GM12874 (cell line): ENCODE results near the gene GATB.

ENCODE experiments used
- TF ChIP-seq, protein P1 (sequence below): IDR thresholded peaks from 2 replicates; pipeline ENCODE4 v1.5.1; 2011; ENCODE audit warnings: low read depth, mild to moderate bottlenecking, control low read depth, low read length, moderate library complexity; ENCODE audit not compliant: insufficient read depth

Gene GATB

DNA sequence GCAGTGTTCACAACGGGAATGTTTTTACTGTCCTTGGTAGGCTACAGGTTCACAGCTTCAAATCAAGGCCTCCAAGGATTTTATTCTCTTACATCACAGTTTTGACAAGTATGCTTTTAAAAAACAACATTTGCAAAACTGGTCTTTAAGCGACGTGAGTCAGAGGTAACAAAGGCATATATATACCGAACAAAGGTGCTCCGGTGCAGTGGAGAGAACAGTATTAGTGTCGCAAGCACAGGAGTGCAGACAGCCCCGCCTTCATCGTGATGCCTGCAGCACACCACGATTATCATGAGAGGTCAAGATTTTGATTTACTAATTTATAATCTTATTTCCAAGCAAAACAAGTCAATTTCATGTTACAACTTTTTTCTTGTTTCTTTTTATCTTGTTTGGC is 90.8 kb downstream of the GATB start:
- TF ChIP-seq, protein P1, sequence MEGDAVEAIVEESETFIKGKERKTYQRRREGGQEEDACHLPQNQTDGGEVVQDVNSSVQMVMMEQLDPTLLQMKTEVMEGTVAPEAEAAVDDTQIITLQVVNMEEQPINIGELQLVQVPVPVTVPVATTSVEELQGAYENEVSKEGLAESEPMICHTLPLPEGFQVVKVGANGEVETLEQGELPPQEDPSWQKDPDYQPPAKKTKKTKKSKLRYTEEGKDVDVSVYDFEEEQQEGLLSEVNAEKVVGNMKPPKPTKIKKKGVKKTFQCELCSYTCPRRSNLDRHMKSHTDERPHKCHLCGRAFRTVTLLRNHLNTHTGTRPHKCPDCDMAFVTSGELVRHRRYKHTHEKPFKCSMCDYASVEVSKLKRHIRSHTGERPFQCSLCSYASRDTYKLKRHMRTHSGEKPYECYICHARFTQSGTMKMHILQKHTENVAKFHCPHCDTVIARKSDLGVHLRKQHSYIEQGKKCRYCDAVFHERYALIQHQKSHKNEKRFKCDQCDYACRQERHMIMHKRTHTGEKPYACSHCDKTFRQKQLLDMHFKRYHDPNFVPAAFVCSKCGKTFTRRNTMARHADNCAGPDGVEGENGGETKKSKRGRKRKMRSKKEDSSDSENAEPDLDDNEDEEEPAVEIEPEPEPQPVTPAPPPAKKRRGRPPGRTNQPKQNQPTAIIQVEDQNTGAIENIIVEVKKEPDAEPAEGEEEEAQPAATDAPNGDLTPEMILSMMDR, result no peak

DNA sequence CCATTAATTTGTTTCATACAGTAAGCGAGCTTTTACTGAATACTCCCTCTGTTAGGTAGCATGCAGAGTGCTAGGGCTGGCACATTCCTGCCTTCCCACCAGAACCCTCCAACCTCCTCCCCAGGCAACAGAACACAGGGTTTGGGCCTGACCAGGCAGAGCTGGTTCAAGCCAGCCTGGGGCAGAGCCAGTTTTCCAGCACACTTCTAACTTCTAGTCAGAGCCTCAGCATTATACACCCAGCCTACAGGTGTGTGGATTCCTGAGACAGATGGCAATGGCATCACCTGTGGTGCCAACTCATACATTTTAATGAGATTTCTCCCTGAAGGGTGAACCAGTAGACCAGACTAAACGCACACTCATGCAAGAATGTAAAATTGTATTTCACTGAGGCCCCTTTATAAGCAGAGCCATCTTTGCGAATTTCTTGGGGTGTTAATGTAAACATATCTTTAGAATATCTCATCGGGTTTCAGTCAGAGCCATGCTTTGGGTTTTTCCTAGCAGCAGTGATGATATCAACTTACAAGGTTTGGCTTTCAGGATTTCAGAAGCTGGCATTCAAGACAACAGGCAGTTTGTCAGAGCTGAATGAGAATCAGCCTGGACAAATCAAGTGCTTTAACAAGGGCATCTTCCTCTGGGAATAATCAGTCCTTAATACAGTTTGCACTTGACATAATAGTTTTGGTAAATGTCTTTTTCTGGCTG is 92.0 kb downstream of the GATB start:
- TF ChIP-seq, protein P1, result no peak

DNA sequence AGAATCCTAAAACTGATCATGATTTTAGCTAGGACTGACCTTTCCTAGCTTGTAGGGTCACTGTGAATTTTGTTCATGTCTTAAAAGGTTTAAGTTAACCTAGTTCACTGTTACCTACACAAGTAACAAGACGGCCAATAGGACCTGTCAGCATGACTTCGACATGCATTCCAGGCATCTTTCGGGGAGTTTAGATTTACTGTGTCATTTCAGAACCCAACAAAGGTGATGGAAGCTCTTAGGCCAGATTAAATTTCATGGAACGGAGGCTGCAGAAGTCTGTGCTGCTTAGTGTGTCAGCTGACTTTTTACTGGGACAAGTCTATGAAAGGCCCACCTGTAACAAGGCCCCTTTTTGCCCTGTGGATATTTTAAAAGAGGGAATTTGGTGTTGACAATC is 93.1 kb downstream of the GATB start:
- TF ChIP-seq, protein P1, result no peak

DNA sequence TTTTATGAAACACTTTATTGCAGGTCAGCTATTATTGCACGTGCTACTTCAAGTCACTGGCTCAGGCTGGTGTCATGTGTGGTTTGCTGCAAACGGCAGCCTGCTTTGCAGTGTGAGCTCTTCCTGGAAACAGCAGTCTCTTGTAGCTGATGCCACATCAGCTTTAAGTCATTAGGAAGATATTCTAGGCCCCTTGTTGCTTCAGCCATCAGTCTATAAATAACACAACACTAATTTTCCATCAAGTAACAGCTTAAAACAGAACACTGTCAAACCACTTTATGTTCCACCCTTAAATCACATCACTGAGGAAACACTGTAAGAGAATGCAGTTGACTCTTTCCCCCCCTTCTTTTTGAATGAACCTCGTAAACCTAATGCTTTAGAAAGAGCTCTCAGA is 93.8 kb downstream of the GATB start:
- TF ChIP-seq, protein P1, result no peak

DNA sequence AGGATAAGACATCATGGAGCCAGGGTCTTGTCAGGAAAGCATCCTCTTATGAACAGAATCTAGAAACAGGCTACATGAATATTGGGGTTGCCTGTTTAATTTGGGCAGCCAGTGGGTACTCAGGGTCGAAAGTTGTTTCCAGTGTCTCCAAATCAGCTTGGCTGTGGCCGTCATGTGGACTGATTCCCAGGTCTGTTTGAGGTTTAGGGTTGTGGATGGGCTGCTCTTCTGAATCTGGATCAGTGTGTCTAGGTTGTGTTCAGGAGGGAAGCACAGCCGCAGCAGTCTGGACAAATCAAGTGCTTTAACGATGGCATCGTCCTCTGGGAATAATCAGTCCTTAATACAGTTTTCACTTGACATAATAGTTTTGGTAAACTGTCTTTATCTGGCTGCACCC is 94.3 kb downstream of the GATB start:
- TF ChIP-seq, protein P1, result no peak

DNA sequence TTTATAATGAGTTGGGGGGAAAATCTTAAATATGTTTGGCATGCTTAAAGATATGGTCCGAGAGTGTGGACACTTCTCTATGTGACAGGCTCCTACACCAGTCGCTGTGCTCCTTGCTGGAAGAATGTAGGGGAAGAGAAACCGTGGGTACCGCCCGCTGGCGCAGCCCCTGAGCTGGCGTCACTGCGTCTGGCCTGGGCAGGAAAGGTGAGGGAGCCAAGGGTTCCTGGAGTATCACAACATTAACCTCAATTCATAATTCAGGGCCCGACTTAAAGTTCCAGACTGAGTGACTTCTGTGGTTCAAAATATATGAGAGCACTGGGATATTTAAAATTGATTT is 95.1 kb downstream of the GATB start:
- TF ChIP-seq, protein P1, result no peak

DNA sequence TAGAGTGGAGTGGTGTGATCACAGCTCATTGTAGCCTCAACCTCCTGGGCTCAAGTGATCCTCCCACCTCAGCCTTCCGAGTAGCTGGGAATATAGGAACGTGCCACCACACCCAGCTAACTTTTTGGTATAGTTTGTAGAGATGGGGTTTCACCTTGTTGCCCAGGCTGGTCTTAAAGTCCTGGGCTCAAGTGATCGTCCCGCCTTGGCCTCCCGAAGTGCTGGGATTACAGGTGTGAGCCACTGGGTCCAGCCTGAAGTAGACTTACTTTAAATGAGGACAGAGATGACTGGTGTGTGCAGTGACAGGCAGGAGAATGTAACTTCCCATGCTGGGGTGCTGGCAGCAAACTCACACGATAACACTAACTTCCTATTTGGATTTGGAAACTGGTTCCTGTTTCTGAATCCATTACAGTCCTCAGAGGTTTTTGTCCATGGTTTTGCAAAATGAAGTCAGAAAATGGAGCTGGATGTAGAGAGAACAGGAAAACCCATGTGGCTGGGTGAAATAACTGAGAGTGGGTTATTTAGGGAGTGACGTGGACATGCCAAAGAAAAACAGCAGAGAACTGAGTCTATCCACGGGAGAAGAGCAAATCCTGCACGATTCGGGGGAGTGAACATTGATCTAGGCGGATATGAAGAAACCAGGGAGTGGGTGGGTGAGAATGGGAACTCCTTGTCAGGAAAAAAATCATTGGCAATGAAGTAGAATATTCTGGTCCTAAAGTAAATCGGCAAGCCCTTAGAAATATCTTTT is 95.6 kb downstream of the GATB start:
- TF ChIP-seq, protein P1, result no peak
